ENCODE data around the gene DNAH10. TPM values are rescaled to one million over a fixed set of nuclear protein-coding genes. Genes with fewer than 3 reads are reported as not detected.

Gene DNAH10
- total RNA-seq, 1 experiment from 2014 or later, result 0.39 TPM

DNA sequence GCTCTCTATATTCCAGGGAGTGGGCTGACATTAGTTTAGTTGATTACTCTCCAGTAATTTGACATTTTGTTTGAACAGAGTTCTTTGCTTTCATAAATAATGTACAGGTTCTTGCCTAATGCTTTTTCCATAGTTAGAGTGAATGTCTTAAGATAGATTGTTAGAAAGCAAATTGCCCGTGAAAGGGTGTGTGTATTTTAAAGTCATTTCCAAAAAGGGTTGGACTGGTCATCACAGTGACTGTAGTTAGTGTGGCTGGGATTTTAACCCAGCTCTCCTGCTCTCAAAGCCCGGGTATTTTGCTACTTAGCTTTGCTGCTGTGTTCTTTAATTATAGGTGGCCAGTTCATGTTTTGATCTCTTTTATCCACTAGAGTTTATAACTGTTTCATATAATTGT, 74.2 kb downstream of the DNAH10 start:
- no peaks in the 10 kb centered on the region for H3K9me3 ChIP-seq (ENCODE audit: control insufficient read depth, insufficient read depth, low read depth, low read length)
- in situ Hi-C loops (cut with HindIII; ENCODE audit: low pct_unique_long_range_greater_than_20kb, low sequenced_read_pairs) (no loop called here), intact Hi-C loops (cut with micrococcal nuclease; ENCODE audit: unreplicated experiment) (no loop called here)
- no peaks in the 10 kb centered on the region for H3K4me1 ChIP-seq (ENCODE audit: control insufficient read depth, insufficient read depth, low read length)
- DNase-seq (ENCODE audit: low read depth, low spot score) (no peak), ATAC-seq (no peak)
- no peaks in the 10 kb centered on the region for H3K36me3 ChIP-seq (ENCODE audit: control insufficient read depth, insufficient read depth, low read length)
- H3K27ac ChIP-seq (ENCODE audit: low read length), result no peak overlapping the region
- CTCF ChIA-PET, result no interaction called here
- BruUV-seq (replicated peaks), result no TSS peak
- POLR2A ChIA-PET, result no interaction called here
- H3K4me3 ChIP-seq (ENCODE audit: low read depth in 2 of 2, low read length in 2 of 2), result no peak overlapping the region
- H3K27me3 ChIP-seq (ENCODE audit: control insufficient read depth, insufficient read depth, low read length), result no peaks in the 10 kb centered on the region
- TF ChIP-seq, protein P1, sequence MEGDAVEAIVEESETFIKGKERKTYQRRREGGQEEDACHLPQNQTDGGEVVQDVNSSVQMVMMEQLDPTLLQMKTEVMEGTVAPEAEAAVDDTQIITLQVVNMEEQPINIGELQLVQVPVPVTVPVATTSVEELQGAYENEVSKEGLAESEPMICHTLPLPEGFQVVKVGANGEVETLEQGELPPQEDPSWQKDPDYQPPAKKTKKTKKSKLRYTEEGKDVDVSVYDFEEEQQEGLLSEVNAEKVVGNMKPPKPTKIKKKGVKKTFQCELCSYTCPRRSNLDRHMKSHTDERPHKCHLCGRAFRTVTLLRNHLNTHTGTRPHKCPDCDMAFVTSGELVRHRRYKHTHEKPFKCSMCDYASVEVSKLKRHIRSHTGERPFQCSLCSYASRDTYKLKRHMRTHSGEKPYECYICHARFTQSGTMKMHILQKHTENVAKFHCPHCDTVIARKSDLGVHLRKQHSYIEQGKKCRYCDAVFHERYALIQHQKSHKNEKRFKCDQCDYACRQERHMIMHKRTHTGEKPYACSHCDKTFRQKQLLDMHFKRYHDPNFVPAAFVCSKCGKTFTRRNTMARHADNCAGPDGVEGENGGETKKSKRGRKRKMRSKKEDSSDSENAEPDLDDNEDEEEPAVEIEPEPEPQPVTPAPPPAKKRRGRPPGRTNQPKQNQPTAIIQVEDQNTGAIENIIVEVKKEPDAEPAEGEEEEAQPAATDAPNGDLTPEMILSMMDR (IDR thresholded peaks at IDR 0.05), result no peak
- TF ChIP-seq POLR2AphosphoS5 (IDR thresholded peaks at IDR 0.05; ENCODE audit: low read depth, low read length) (no peak), TCF7L2 (IDR thresholded peaks at IDR 0.05; ENCODE audit: low read depth, low read length) (no peak), SIN3A (IDR thresholded peaks at IDR 0.05; ENCODE audit: borderline replicate concordance, insufficient read depth, low read depth, low read length) (no peak)
- TF ChIP-seq, protein P2, sequence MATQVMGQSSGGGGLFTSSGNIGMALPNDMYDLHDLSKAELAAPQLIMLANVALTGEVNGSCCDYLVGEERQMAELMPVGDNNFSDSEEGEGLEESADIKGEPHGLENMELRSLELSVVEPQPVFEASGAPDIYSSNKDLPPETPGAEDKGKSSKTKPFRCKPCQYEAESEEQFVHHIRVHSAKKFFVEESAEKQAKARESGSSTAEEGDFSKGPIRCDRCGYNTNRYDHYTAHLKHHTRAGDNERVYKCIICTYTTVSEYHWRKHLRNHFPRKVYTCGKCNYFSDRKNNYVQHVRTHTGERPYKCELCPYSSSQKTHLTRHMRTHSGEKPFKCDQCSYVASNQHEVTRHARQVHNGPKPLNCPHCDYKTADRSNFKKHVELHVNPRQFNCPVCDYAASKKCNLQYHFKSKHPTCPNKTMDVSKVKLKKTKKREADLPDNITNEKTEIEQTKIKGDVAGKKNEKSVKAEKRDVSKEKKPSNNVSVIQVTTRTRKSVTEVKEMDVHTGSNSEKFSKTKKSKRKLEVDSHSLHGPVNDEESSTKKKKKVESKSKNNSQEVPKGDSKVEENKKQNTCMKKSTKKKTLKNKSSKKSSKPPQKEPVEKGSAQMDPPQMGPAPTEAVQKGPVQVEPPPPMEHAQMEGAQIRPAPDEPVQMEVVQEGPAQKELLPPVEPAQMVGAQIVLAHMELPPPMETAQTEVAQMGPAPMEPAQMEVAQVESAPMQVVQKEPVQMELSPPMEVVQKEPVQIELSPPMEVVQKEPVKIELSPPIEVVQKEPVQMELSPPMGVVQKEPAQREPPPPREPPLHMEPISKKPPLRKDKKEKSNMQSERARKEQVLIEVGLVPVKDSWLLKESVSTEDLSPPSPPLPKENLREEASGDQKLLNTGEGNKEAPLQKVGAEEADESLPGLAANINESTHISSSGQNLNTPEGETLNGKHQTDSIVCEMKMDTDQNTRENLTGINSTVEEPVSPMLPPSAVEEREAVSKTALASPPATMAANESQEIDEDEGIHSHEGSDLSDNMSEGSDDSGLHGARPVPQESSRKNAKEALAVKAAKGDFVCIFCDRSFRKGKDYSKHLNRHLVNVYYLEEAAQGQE (IDR thresholded peaks at IDR 0.05; ENCODE audit: insufficient read depth in 1 of 2, low read depth in 2 of 2, low read length in 1 of 2), result no peak

DNA sequence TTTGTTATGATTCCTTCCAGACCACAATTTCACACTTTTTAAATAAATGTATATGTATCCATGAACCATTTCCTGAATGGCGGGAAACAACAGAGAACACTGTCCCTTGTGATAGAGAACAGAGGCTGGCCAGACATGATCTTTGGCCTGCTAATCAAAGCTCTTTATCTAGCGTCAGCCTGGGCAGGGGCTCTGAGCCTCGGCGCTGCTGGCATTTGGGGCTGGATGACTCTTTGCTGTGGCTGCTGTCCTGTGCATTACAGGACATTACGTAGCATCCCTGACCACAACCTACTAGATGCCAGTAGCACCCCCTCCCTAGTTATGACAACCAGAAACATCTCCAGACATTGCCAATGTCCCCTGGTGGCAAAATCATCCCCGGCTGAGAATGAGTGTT, 77.7 kb downstream of the DNAH10 start:
- no peak overlapping the region for H3K27ac ChIP-seq (ENCODE audit: low read length)
- TF ChIP-seq, protein P1 (IDR thresholded peaks at IDR 0.05), result no peak
- TF ChIP-seq, protein P2 (IDR thresholded peaks at IDR 0.05; ENCODE audit: insufficient read depth in 1 of 2, low read depth in 2 of 2, low read length in 1 of 2), result no peak
- TF ChIP-seq POLR2AphosphoS5 (IDR thresholded peaks at IDR 0.05; ENCODE audit: low read depth, low read length) (no peak), SIN3A (IDR thresholded peaks at IDR 0.05; ENCODE audit: borderline replicate concordance, insufficient read depth, low read depth, low read length) (no peak), TCF7L2 (IDR thresholded peaks at IDR 0.05; ENCODE audit: low read depth, low read length) (no peak)
- no peak for DNase-seq (ENCODE audit: low read depth, low spot score)
- intact Hi-C loops (cut with micrococcal nuclease; ENCODE audit: unreplicated experiment) (no loop called here), in situ Hi-C loops (cut with HindIII; ENCODE audit: low pct_unique_long_range_greater_than_20kb, low sequenced_read_pairs) (no loop called here)
- no peaks in the 10 kb centered on the region for H3K36me3 ChIP-seq (ENCODE audit: control insufficient read depth, insufficient read depth, low read length)
- ChIA-PET CTCF (interaction anchor here (0.7 kb wide), 1 partner anchor 15 kb away, joined by 3 read pairs; no protein-coding TSS in a partner anchor), POLR2A (interaction anchor here (0.6 kb wide), 1 partner anchor 1181 kb away, joined by 9 read pairs; no protein-coding TSS in a partner anchor)
- no peak for ATAC-seq
- H3K9me3 ChIP-seq (ENCODE audit: control insufficient read depth, insufficient read depth, low read depth, low read length), result no peaks in the 10 kb centered on the region
- no peak overlapping the region for H3K4me3 ChIP-seq (ENCODE audit: low read depth in 2 of 2, low read length in 2 of 2)
- H3K4me1 ChIP-seq (ENCODE audit: control insufficient read depth, insufficient read depth, low read length), result no peaks in the 10 kb centered on the region
- H3K27me3 ChIP-seq (ENCODE audit: control insufficient read depth, insufficient read depth, low read length), result no peaks in the 10 kb centered on the region
- BruUV-seq (replicated peaks), result no TSS peak
